Measurements from ENCODE around the gene RPL29. TPM values are rescaled to one million over a fixed set of nuclear protein-coding genes. Genes with fewer than 3 reads are reported as not detected.

Gene RPL29
- total RNA-seq, 1 experiment from 2014 or later = 868 TPM

Other genes starting within 250 kb of the RPL29 start
- not detected in 2 replicates for gene IQCF6, start 216.7 kb downstream of the RPL29 start, total RNA-seq (2014; rRNA removed; shearing (Covaris generic))
- gene IQCF2, start 134.3 kb downstream of the RPL29 start, total RNA-seq (2014; rRNA removed; shearing (Covaris generic)) = not detected in 2 replicates
- not detected in 2 replicates for gene IQCF5, start 120.3 kb downstream of the RPL29 start, total RNA-seq (2014; rRNA removed; shearing (Covaris generic))
- gene IQCF1, start 92.5 kb downstream of the RPL29 start, total RNA-seq (2014; rRNA removed; shearing (Covaris generic)) = not detected in 2 replicates
- 41.0 and 45.5 TPM in 2 replicates for gene RRP9, start 54.0 kb downstream of the RPL29 start, total RNA-seq (2014; rRNA removed; shearing (Covaris generic))
- gene PARP3, start 53.5 kb downstream of the RPL29 start, total RNA-seq (2014; rRNA removed; shearing (Covaris generic)) = 14.7 and 17.9 TPM in 2 replicates
- not detected in 2 replicates for gene GPR62, start 40.5 kb downstream of the RPL29 start, total RNA-seq (2014; rRNA removed; shearing (Covaris generic))
- gene PCBP4, start 28.4 kb downstream of the RPL29 start, total RNA-seq (2014; rRNA removed; shearing (Covaris generic)) = 75.3 and 138 TPM in 2 replicates
- gene ABHD14B, start 21.8 kb downstream of the RPL29 start, total RNA-seq (2014; rRNA removed; shearing (Covaris generic)) = 26.6 and 31.0 TPM in 2 replicates
- gene ABHD14A, start 20.8 kb downstream of the RPL29 start, total RNA-seq (2014; rRNA removed; shearing (Covaris generic)) = 2.3 and 13.2 TPM in 2 replicates
- 11.0 and 19.0 TPM in 2 replicates for gene ACY1, start 12.4 kb downstream of the RPL29 start, total RNA-seq (2014; rRNA removed; shearing (Covaris generic))
- 7.9 and 13.3 TPM in 2 replicates for gene DUSP7, start 60.7 kb upstream of the RPL29 start, total RNA-seq (2014; rRNA removed; shearing (Covaris generic))
- 12.8 and 14.2 TPM in 2 replicates for gene POC1A, start 158.5 kb upstream of the RPL29 start, total RNA-seq (2014; rRNA removed; shearing (Covaris generic))
- gene ALAS1, start 202.3 kb upstream of the RPL29 start, total RNA-seq (2014; rRNA removed; shearing (Covaris generic)) = 26.6 and 44.8 TPM in 2 replicates
- gene TLR9, start 229.8 kb upstream of the RPL29 start, total RNA-seq (2014; rRNA removed; shearing (Covaris generic)) = not detected in 2 replicates
- gene TWF2, start 243.3 kb upstream of the RPL29 start, total RNA-seq (2014; rRNA removed; shearing (Covaris generic)) = 61.1 and 66.5 TPM in 2 replicates
- 5.5 and 7.7 TPM in 2 replicates for gene PPM1M, start 249.9 kb upstream of the RPL29 start, total RNA-seq (2014; rRNA removed; shearing (Covaris generic))